GM06990 (cell line): ENCODE data around the gene CLCA4.

ENCODE experiments used
- DNase-seq: peaks from one replicate; pipeline ENCODE4 v3.0.0-alpha.2; 2011; ENCODE audit not compliant: insufficient read length; ENCODE audit errors: extremely low read depth
- H3K27me3 ChIP-seq: replicated peaks from 2 replicates; pipeline ENCODE4 v1.6.0; 2011; ENCODE audit warnings: low read length; ENCODE audit not compliant: control insufficient read depth, insufficient read depth
- H3K36me3 ChIP-seq: 2 replicates; pipeline ENCODE4 v1.5.1; 2011; ENCODE audit warnings: low read length; ENCODE audit not compliant: control insufficient read depth, insufficient read depth
- H3K4me3 ChIP-seq: replicated peaks from 2 replicates; pipeline ENCODE4 v1.5.1; 2011; ENCODE audit warnings: low read depth, mild to moderate bottlenecking, control low read depth, low read length
- CTCF ChIP-seq: IDR thresholded peaks from 2 replicates; pipeline ENCODE4 v1.5.1; 2011; ENCODE audit warnings: low read length, control low read depth, mild to moderate bottlenecking, inconsistent platforms; ENCODE audit not compliant: insufficient read depth, poor library complexity, severe bottlenecking

The CLCA4 gene

DNA sequence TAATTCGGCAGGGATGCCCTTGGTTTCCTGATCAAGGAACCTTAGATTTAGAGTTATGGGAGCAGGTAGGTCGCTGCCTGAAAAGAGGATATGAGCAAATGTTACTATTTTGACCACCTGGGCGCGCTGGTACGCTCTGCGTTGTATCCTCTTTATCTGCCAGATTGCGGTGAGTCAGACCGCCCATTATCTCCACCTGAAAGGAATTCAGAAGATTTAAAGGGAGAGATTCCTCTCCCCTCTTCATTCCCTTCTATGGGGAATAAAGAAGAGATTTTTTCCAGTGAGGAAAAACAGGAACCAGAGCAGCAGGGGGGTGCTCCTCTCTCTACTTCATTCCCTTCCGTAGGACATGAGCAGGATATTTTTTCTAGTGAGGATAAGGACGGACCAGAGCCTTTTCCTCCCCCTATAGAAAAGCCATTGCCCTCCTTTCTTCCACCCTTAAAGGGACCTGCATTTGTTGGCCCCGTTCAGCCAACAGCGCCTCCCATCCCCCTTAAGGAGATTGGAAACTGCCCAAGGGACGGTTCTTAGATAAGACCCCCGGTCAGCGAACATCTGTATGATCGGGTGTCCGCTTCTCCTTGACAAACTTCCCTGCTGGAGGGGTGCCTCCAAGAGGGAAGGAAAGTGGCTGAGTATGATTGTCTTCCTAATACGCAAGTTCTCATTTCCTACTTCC lies 44.0 kb upstream of the CLCA4 start:
- H3K36me3 ChIP-seq, result no peaks in the 10 kb centered on the region
- DNase-seq, result no peak
- TF ChIP-seq CTCF, result no peak
- H3K4me3 ChIP-seq, result no peak overlapping the region; the same call in 1 of the 2 replicates
- no peaks in the 10 kb centered on the region for H3K27me3 ChIP-seq

- Histone ChIP-seq H3K27me3 (no peaks in the 10 kb centered on the region), H3K36me3 (no peaks in the 10 kb centered on the region), H3K4me3 (no peak overlapping the region)
- DNase-seq, result no peak
- no peak for TF ChIP-seq CTCF
Measured at GRCh38 chr1:86503406-86504136, 43.3 kb upstream of the CLCA4 start.

DNA sequence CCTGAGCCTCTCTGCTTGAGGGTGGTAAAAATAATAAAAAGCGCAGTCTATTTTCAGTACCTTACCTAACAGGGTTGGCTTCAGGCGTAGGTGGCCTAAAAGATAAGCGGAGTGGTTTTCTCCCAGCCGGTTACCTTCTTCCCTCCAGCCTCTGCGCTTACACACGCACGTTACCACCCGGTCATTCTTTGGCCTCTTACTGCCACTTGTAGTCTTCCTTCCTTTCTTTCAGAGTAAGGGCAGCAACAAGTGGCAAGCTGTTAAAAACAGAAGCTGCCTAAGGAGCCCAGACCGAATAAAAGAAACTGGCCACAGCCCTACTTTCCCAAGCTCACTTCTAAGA lies 42.8 kb upstream of the CLCA4 start:
- TF ChIP-seq CTCF, result no peak
- H3K4me3 ChIP-seq, result no peak overlapping the region
- H3K36me3 ChIP-seq, result no peaks in the 10 kb centered on the region
- no peak for DNase-seq
- H3K27me3 ChIP-seq, result no peaks in the 10 kb centered on the region

- Histone ChIP-seq H3K27me3 (no peaks in the 10 kb centered on the region), H3K36me3 (no peaks in the 10 kb centered on the region)
Measured at GRCh38 chr1:86504895-86505563, 41.8 kb upstream of the CLCA4 start.

DNA sequence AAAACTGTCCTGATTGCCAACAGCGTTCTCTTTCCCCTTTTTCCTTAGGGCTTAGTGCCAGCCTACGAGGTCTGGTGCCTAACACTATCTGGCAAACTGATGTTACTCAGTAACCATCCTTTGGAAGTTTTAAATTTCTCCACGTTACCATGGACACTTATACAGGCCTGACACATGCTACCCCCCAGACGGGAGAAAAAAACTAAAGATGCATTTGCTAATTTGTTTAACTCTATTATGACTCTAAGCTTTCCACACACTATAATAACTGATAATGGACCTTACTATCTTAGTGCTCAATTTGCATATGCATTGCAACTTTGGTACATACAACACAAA lies 41.3 kb upstream of the CLCA4 start:
- TF ChIP-seq CTCF, result no peak
- Histone ChIP-seq H3K4me3 (no peak overlapping the region), H3K27me3 (no peaks in the 10 kb centered on the region), H3K36me3 (no peaks in the 10 kb centered on the region)
- no peak for DNase-seq

More at GRCh38 chr1:86504895-86505563, 41.8 kb upstream of the CLCA4 start:
- no peak overlapping the region for H3K4me3 ChIP-seq
- TF ChIP-seq CTCF, result no peak
- no peak for DNase-seq
